Epithelial cell of prostate (primary cell): ENCODE data around the gene MPND.

ENCODE experiments used
- DNase-seq: peaks from one replicate; pipeline ENCODE4 v3.0.0-alpha.2; 2011; ENCODE audit warnings: low read depth, low spot score
- H3K27ac ChIP-seq: fragments of 450-650 bp; 2 replicates; pipeline ENCODE4 v1.5.1; 2017; ENCODE audit warnings: mild to moderate bottlenecking

MPND gene

DNA sequence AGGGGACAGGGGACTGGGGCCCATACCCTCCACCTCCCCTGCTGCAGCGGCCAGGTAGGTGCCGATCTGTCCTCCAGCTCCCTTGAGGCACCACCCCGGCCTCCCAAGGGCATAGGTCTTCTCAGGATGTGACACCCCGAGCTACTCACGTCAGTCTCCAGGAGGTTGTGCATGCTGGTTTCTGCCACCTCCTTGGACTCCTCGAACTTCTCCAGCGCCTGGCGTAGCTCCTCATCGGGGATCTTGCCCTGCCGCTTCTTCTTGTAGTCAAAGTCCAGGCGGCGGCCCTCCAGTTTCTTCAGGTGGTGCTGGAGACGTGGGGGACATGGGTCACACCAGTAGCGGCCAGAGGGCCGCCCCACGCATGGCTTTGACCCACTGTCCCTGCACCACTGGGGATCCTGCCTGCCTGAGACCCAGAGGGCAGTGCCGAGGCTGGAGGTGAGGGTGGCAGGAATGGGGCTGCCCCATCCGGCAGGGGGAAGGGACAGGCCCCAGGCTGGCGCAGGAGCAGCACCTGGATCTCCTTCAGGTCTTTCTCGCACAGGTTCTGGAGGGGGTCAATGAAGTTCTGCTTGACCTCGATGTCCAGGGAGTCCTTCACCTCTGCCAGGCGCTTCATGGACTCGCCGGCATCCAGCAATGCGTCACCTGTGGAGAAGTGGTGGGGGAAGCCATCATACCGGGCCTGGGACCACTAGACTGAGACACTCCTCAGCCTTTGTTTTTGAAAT lies 20.4 kb downstream of the MPND start:
- H3K27ac ChIP-seq, result no peak overlapping the region
- DNase-seq, result no peak

DNA sequence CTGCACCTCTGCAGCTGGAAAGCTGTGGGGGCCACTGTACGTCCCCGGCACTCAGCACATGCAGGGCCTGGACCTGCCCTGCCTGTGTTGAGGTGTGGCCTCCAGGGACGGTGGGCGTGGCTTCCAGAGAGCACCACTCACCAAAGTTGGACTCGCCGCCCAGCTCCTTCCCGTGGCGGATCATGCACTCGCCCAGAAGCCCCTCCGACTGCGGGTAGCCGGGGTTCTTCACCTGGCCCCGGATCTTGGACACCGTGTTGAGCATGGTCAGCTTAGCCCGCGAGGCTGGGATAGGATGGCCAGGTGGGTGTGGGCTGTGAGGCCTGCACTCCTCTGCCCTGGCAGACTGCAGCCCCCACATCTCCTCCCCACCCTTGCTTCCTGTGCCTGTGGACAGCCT lies 22.0 kb downstream of the MPND start:
- no peak overlapping the region for H3K27ac ChIP-seq
- no peak for DNase-seq

DNA sequence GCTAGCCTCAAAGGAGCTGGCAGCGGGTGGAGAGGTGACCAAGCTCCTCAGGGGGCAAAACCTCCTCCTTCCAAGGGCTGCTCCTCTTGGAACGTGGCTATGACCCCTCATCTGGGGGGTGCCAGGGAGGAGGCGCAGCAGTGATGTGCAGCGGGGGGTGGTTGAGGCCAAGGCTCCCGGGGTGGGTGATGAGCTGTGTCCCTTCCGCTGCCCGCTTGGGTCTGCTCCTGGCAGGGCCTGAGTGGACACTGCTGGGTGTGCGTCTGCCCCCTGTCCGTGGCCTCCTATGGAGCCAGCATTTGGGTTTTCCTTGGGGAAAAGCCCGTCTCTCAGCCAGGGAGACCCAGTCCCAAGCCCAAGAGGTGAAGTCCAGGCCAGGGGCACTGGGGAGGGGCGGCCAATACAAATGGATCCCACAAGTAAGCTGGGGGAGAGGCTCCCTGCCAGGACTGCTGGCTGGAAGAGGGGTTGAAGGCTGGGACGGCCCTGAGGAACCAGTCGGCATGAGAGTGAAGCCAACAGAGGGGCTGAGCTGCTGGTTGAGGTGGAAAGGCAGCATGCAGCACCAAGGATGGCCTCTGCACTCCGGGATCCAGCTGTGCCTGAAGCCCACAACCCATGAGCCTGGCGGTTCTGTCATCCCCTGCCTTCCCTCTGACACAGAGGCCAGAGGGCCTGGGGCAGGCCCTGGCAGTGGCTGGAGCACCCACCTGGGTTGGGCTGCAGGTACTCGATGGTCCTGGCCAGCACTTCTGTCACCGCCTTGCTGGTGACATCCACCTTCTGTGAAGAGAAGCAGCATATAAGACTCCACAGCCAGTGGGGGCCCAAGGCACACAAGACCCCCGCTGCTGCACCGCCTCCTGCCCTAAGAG lies 22.7 kb downstream of the MPND start:
- DNase-seq, result no peak
- H3K27ac ChIP-seq, result no peak overlapping the region

DNA sequence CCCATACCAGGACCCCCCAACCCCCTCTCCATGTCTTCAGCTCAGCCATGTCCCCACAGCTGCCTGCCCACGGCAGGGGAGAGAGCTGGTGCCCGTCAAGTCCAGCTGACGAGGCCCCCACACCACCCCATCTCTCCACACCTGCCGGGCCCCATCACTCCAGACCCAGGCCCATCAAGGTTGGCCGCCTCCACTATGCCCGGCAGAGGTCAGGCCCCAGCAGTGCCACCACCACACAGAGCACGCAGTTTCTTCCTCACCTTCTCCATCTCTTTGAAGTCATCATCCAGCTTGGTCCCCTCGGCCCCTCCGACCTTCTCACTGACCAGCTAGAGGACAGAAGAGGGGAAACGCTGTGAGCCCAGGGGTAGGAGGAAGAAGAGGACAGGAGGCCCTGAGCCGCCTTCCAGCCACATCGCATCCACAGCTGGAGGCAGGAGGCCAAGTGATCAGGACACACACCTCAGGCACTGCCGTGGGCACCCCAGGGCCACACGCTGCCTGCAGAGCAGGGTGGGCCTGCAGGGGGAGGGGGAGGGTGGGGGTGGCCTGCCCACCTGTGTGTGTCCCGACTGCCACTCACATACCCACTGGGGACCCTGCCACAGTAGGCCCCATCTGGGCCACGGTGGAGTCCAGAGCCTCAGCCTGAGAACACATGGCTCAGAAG lies 23.4 kb downstream of the MPND start:
- no peak for DNase-seq
- no peak overlapping the region for H3K27ac ChIP-seq

DNA sequence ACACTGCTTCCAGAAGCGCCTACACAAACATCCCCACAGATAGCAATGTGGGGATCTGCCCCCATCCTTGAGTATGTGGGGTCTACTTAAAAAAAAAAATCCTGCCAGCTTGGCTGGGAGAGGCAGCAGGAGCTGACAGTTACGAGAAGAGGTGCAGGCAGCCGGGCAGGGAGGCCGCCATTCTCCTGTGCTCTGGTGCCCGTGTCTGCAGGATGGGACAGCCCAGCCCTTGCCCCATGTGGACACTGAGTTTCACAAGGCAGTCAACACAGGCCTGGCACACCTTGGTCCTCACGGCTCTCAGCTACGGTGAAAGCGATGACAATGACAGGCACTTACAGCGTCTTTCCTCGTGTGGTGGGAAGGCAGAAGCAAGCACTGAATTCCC lies 24.0 kb downstream of the MPND start:
- no peak overlapping the region for H3K27ac ChIP-seq
- no peak for DNase-seq

DNA sequence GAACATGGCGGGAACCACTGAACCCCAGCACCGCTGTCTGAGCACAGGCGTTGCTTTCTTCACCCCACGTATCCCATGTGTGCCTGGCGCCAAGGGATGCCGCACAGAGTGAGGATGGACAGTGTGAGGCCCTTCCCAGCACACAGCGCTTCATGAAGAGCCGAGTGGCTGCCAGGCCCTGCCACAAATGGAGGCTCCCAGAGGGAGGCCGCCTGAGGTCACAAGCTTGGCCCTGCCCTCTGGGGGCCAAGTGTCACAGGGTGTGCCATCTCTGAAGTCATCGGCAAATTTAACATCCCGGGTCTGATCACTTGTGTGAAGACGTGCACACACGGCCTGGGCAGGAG lies 24.4 kb downstream of the MPND start:
- DNase-seq, result no peak
- peak overlapping the region; percentile 98 for H3K27ac ChIP-seq

DNA sequence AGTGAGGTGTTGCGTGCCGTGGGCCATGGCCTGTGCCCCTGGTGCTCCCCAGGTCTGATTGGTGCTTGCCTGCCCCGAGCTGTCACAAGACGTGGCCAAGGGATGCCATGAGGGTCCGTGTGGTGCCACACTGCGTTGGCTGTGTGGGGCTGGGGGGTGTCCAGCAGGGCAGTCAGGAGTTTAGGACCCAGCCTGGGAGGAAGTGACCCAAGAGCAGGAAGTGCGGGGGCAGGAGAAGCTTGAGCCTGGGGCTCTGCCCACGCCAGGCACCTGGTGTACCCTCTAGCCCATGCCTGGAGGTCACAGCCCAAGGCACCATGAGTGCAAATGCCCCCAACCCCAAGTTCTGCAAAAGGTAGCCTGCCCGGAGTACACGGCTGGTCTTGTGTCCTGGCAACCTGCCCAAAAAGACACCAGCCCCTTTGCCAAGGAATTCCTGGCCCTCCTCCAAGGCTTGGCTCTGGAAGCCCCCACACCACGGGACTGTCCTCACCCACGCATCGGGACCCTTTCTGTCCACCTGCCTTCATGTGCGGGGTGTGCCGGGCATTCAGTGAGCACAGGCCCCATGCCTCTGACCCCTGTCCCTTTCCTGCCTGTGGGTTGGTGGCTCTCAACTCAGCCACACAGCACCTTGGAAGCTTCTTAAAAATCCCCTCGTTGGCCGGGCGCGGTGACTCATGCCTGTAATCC lies 24.9 kb downstream of the MPND start:
- H3K27ac ChIP-seq, result peak overlapping the region; percentile 98
- DNase-seq, result no peak

DNA sequence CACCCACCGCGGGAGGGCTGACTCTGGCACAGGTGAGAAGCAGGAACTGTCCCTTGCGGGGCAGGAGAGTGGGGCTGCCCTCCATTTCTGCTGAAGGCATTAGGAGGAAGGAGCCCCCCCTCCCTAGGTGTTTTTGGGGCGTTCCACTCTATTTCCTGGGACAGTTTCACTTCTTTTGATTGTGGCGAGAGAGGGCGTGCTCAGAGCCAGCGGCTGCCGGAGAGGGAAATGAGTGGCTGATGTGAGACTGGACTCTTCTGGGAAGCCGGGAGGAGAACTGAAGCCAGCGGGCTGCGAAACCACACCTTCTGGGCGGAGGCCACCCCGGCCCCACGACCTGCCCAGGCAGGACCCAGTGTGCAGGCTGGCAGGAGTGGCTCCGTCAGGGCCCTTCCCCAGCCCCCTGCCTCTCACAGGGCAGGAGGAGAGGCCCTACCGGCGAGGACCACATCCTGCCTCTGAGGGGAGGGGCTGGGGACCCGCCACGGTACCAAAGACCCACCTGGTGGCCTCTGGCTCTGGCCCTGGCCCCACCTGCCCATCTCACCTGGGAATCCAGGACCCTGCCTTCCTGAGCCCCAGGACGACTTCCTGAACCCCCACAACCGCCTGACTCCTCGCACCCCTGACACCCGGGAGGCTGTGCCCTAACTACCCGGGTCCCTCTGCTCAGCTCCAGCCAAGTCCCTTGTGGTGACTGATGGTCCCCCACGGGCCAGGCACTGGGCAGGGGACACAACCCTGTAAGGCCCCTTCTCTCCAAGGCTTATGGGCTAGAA lies 25.9 kb downstream of the MPND start:
- DNase-seq, result no peak
- peak overlapping the region; percentile 98 for H3K27ac ChIP-seq

DNA sequence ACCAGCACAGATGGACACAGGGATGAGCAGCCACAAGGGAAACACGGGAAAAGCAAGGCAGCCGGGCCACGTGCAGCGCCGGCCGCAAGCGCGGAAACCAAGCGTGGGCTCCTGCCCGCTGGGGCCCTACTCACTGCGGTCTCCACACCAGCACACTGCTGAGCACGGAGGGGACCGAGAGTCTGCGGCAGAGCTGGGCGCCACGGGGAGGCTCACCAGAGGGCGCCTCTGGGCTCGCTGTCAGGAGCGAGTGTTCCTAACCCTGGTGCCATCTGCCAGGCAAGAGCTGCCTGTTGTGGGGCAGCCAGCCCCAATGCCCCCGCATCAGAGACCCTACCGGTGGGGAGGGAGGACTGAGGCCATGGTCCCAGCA lies 26.5 kb downstream of the MPND start:
- peak overlapping the region; percentile 98 for H3K27ac ChIP-seq
- no peak for DNase-seq

DNA sequence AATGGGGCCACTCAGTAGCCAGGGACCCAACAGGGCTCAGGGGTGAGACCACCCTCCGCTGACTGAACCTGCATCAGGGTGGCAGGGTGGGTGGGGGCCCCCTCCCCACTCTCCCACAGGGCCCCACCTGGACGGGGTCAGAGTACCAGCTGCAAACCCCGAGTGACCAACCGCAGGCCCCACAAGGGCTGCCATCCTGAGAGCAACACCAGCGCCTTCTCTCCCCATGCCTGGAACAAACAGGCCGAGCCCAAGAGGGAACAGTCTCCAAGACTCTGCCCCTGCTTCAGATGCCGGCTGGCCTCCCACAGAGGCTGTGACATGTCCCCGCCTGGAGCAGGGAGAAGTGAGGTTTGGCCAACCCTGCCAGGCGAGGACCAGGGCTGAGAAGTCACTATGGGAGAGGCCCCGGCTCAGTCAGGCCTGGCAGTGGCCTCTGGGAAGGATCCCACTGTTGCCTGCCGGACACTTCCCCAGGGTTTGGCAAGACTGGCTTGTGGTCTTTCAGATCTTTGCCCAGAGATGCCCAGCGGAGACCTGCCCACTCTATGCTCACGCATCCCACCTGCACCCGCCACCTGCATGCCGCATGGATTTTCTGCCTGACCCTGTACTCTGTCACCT lies 27.2 kb downstream of the MPND start:
- H3K27ac ChIP-seq, result peak overlapping the region; percentile 98
- no peak for DNase-seq

DNA sequence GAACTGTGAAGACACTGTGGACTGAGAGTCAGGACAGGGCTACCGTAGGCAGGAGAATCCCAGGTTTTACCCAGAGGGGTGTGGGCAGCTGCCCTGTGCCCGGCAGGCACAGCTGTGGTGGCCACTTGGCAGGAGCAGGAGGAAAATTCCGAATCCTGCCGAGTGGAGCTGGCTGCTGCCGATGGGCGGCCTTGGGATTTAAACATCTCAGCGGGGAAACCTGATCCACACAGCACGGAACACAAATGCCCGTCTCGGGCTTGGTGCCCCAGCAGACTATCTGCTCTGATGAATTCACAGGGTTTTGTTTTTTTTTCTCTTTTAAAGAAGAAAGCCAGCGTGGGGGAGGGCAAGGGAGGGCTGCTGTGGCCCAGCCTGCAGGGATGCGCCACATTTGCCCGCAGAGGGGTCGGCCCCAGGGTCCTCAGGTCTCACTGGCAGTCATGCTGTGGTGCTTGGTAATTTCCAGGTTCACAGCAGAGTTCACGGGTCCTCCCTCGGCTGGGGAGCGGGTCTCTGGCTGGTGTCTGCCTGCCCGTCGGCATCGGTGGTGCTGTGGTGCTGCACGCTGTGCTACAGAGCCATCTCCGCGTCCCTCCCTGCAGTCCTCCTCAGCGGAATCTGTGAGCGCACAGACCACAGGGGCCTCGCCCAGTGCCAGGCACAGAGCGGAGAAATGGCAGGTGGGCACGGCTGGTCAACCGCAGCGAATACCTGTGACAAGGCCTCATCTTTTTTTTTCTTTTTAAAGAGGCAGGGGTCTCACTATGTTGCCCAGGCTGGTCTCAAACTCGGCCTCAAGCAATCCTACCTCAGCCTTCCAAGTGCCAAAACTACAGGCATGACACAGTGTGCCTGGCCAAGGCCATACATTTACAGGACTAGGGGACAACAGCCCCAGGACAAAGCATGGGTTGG lies 28.1 kb downstream of the MPND start:
- DNase-seq, result no peak
- peak overlapping the region; percentile 98 for H3K27ac ChIP-seq

DNA sequence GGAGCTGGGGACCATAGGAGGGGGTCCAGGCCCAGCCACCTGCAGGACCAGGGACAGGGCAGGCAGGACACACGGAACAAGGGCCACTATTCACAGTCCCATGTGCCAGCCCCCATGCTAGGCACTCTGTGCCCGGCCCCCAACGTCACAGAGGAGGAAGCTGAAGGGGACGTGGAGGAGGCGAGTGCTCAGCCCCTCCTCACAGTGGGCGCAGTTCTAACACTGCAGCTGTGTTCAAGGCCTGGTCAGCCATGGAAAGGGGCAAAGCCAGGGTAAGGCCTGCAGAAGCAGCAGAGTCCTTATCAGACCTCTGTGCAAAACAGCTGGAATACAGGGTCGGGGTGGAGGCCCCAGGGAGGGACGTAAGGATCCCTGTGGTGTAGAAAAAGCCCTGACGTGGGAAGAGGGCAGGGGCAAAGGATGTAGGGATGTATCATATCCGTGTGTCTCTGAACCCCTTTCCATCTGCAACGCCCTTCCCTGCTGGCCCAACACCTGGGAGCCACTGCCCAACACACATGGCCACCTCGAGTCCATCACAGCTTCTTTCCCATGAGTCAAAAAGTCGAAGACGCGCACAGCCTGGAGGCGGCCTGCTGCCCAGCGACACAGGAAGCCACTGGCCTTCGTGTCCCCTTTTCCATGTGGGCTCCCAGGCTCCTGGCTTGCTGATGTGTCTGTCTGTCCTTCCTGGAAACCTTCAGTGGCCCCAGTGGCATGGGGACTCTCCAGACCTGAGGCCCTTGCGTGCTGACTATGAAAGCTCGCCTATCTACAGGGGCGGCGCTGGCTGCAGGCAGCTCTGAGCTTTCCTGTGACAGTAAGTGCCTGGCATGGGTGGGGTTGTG lies 29.0 kb downstream of the MPND start:
- DNase-seq, result no peak
- peak overlapping the region; percentile 96 for H3K27ac ChIP-seq

DNA sequence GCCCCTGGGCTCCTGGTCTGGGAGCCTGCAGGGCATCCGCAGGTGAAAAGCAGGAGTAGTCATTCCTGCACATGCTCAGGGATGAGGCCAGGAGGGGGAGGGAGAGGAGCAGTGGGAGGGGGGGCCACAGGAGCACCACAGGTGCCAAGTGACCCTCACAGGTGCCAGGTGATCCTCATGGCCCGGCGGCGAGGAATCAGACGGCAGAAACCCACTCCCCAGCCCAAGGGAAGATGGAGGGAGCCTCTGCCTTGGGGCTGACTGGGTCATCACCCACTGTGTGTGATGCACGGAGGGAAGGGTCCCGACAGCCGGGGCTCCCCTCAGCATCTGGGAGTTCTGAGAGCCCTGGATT lies 29.6 kb downstream of the MPND start:
- peak overlapping the region; percentile 96 for H3K27ac ChIP-seq
- DNase-seq, result no peak

DNA sequence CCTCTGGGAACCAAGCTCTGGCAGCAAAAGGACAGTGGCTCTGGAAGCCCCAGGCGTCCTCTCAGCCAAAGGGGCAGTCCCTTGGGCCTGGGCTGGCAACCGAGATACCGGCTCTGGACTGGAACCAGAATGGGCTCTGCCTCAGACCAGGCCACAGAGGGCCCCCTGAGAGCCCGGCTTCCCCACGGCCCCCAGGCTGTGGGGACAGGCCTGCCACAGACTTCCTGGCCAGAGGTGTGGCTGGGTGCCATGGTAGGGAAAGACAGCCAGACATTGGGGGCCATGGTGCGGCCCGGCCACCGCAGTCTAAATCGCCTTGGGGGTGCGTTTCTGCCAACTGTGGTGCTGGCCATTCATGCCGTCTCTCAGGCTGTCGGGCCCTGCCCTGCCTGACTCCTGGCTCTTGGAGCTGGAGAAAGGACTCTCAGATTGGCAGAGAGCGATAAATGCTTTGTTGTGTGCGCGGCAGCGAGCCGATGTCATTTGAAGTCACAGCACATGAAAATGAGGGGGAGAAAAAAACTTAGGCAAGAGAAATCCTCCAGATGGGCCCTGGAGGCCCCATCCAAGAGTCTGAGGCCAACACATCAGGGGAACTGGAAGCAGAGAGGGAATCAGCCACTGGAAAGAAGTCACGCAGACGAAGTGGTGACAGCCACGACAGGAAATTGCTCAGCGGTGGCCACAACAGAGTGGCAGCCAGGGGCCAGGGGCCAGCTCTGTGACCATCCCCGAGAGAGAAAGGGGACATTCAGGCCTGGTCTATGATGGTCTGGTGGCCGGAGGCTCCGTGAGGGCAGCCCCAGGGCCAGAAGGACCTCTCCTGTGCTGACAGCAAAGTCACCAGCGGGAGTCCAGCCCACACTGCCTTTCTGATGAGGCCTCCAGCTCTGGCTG lies 30.5 kb downstream of the MPND start:
- DNase-seq, result no peak
- peak overlapping the region; percentile 96 for H3K27ac ChIP-seq

DNA sequence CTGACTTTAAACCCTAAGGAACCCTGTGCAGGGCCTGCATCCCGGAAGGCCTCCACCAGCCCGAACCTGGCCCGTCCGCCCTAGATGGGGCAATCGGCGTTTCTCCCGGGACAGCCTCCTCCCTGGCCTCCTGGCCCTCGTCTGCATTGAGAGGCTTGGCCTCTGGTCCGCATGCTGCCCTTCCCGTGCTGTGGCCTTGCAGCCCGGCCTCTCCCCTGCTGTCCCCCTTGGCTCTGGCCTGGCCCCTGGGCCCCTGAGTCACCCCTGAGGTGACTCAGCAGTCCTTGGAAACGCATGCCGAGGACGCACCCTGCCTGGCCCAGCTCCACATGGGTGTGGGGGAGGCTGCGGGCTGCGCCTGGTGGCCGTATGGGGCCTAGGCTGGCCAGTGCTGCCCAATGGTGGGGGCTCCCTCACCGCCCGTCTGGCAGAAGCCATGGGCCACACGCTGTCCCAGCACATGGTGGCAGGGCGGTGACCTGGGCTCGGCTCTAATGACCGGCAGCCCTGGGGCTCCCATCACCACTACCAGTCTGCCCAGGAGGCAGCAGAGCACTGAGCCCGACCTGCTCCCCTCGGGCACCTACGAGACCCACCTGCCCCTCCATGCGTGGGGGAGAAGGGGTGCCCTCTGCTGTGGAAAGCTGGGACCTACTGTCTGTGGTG lies 31.3 kb downstream of the MPND start:
- no peak for DNase-seq
- H3K27ac ChIP-seq, result peak overlapping the region; percentile 96
